Lower leg skin (tissue), 4 donors: Measurements from ENCODE around the gene PRSS36. TPM values are rescaled to one million over a fixed set of nuclear protein-coding genes. Genes with fewer than 3 reads are reported as not detected.

Experiments used
- DNase-seq, 2 donors: peaks; one replicate each; pipeline ENCODE4 v3.0.0-alpha.2; 2019; ENCODE audit warnings: low spot score in 2 of 2
- H3K4me3 ChIP-seq: fragments of 200-600 bp; sonication (generic); 2 replicates; pipeline ENCODE4 v1.5.1; 2017; ENCODE audit warnings: mild to moderate bottlenecking, low read depth; ENCODE audit not compliant: poor library complexity, severe bottlenecking
- CTCF ChIP-seq, 3 donors: fragments of 450-650 bp; IDR thresholded peaks; one replicate each; pipeline ENCODE4 v1.5.1; 2016; ENCODE audit warnings: antibody characterized with exemption in 3 of 3, mild to moderate bottlenecking in 3 of 3, moderate library complexity in 2 of 3
- POLR2A ChIP-seq, 2 donors: fragments of 450-650 bp; IDR thresholded peaks; one replicate each; pipeline ENCODE4 v1.6.1; 2016 to 2017; ENCODE audit warnings: antibody characterized with exemption in 2 of 2, mild to moderate bottlenecking in 1 of 2, moderate library complexity in 1 of 2
- WGBS, 2 donors: methylation state at CpG; one replicate each; pipeline ENCODE4 v1.1.5; 2018; 5-methylcytosine and 5-hydroxymethylcytosine counted together
- intact Hi-C: fragments of 100-400 bp; cut with DNase I; formaldehyde crosslinking; loops from one replicate; pipeline ENCODE4 v1.15.0; 2023; ENCODE audit warnings: low total_unique reads
- total RNA-seq, 4 donors: library from RNA; depleted of rRNA; stranded (reverse); fragments of >200 nt; gene quantifications; one replicate each; pipeline ENCODE4 v1.1.0, GENCODE V29; 2016

Gene PRSS36
- total RNA-seq, 4 donors from 2014 or later: 2.3 to 10.5 (median 3.3) TPM

GRCh38 chr16:31113121-31114120, 36.4 kb downstream of the PRSS36 start:
- TF ChIP-seq POLR2A (IDR thresholded peaks at IDR 0.05) (no peak), CTCF (IDR thresholded peaks at IDR 0.05) (no peak)
- WGBS, 2 donors: 43 to 48% methylated on average over 5 of the region's 5 CpGs
- H3K4me3 ChIP-seq: no peak overlapping the region
- intact Hi-C loops: no loop called here
- DNase-seq: no peak

- no peak overlapping the region for H3K4me3 ChIP-seq
- no peak for TF ChIP-seq POLR2A (IDR thresholded peaks at IDR 0.05)
- no peak for DNase-seq
- intact Hi-C loops: no loop called here
- 48 to 55% methylated on average over 2 of the region's 2 CpGs for WGBS, 2 donors
Observed at GRCh38 chr16:31112711-31113110, 37.2 kb downstream of the PRSS36 start.

GRCh38 chr16:31111881-31112466, 37.9 kb downstream of the PRSS36 start:
- intact Hi-C loops: no loop called here
- 67 to 90% methylated on average over 22 to 23 of the region's 23 CpGs for WGBS, 2 donors
- H3K4me3 ChIP-seq: no peak overlapping the region
- no peak for DNase-seq
- TF ChIP-seq CTCF (IDR thresholded peaks at IDR 0.05) (no peak), POLR2A (IDR thresholded peaks at IDR 0.05) (no peak)

GRCh38 chr16:31110106-31111034, 39.5 kb downstream of the PRSS36 start:
- intact Hi-C loops: no loop called here
- 78 to 82% methylated on average over 25 to 26 of the region's 26 CpGs for WGBS, 2 donors
- TF ChIP-seq POLR2A (IDR thresholded peaks at IDR 0.05) (no peak), CTCF (IDR thresholded peaks at IDR 0.05) (no peak)
- H3K4me3 ChIP-seq: no peak overlapping the region
- DNase-seq: no peak

GRCh38 chr16:31109622-31110021, 40.2 kb downstream of the PRSS36 start:
- no peak overlapping the region for H3K4me3 ChIP-seq
- no peak for DNase-seq
- WGBS, 2 donors: 83 to 85% methylated on average over 12 of the region's 12 CpGs
- intact Hi-C loops: no loop called here
- TF ChIP-seq POLR2A (IDR thresholded peaks at IDR 0.05) (no peak), CTCF (IDR thresholded peaks at IDR 0.05) (no peak)
